Ascending aorta (tissue), 2 donors: Measurements from ENCODE around the gene IMMP2L. TPM values are rescaled to one million over a fixed set of nuclear protein-coding genes. Genes with fewer than 3 reads are reported as not detected.
A peak's percentile ranks its signal among the peaks of the same experiment; 100 is the strongest.

Experiments
- DNase-seq, 2 donors: peaks; one replicate each; pipeline ENCODE4 v3.0.0-alpha.2; 2019; ENCODE audit warnings: low spot score in 2 of 2
- H3K27ac ChIP-seq, 2 donors: fragments of 200-600 bp; sonication (generic); one replicate each; pipeline ENCODE4 v1.5.1; 2016 to 2017; ENCODE audit warnings: mild to moderate bottlenecking in 1 of 2
- H3K27me3 ChIP-seq: fragments of 200-600 bp; sonication (generic); one replicate; pipeline ENCODE4 v1.5.1; 2017
- H3K36me3 ChIP-seq, 2 donors: fragments of 200-600 bp; sonication (generic); one replicate each; pipeline ENCODE4 v1.5.1; 2016
- H3K4me1 ChIP-seq, 2 donors: fragments of 200-600 bp; sonication (generic); one replicate each; pipeline ENCODE4 v1.5.1; 2016 to 2017; ENCODE audit warnings: mild to moderate bottlenecking in 1 of 2
- H3K4me3 ChIP-seq, 2 donors: fragments of 200-600 bp; sonication (generic); one replicate each; pipeline ENCODE4 v1.5.1; 2016 to 2017; ENCODE audit warnings: mild to moderate bottlenecking in 1 of 2
- H3K9me3 ChIP-seq, 2 donors: fragments of 200-600 bp; sonication (generic); one replicate each; pipeline ENCODE4 v1.5.1; 2016
- intact Hi-C: fragments of 100-400 bp; cut with DNase I; formaldehyde crosslinking; loops from one replicate; pipeline ENCODE4 v1.15.1; 2023
- total RNA-seq: library from RNA; depleted of rRNA; stranded (reverse); fragments of >200 nt; gene quantifications from one replicate; pipeline ENCODE4 v1.1.0, GENCODE V29; 2016
- TF ChIP-seq, protein P1 (sequence below), 3 experiments: fragments of 200-600 bp in 2 of 3; fragments of 450-650 bp in 1 of 3; sonication (generic) in 2 of 3; IDR thresholded peaks; one replicate each; pipeline ENCODE4 v1.5.1; 2016 to 2019; ENCODE audit warnings: antibody characterized with exemption in 3 of 3, mild to moderate bottlenecking in 1 of 3, moderate library complexity in 1 of 3

Gene IMMP2L
- total RNA-seq, 1 donor from 2014 or later: 143 TPM

DNA sequence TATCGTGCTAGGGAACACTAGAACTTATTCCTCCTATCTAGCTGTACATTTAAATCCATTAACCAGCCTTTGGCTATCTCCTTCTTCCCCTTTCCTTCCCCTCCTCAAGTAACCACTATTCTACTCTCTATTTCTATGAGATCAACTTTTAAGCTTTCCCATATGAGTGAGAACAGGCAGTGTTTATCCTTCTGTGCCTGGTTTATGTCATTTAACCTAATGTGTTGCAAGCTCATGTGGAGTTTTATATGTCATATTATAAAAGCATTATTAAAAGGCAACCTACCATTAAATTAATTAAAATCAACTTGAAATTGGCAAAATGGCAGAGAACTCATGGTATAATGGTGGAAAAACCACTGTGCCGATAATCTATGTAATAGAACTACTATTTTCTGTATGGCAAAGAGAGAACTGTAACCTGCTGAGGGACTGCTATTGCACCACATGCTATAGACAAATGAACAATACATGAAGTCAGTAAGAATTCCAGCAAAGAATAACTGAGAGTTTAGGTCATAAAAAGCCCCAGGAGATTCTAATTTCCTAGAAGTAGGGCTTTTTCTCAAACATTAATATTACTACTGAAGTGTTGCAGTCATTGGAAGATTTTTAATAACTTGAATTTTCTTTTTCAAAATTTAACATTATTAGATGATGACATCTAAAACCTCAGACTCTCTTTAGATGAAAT lies 389.6 kb downstream of the IMMP2L start:
- H3K4me1 ChIP-seq: no peaks in the 10 kb centered on the region
- H3K9me3 ChIP-seq: no peaks in the 10 kb centered on the region
- H3K27ac ChIP-seq: no peak overlapping the region
- DNase-seq: no peak
- TF ChIP-seq, protein P1, sequence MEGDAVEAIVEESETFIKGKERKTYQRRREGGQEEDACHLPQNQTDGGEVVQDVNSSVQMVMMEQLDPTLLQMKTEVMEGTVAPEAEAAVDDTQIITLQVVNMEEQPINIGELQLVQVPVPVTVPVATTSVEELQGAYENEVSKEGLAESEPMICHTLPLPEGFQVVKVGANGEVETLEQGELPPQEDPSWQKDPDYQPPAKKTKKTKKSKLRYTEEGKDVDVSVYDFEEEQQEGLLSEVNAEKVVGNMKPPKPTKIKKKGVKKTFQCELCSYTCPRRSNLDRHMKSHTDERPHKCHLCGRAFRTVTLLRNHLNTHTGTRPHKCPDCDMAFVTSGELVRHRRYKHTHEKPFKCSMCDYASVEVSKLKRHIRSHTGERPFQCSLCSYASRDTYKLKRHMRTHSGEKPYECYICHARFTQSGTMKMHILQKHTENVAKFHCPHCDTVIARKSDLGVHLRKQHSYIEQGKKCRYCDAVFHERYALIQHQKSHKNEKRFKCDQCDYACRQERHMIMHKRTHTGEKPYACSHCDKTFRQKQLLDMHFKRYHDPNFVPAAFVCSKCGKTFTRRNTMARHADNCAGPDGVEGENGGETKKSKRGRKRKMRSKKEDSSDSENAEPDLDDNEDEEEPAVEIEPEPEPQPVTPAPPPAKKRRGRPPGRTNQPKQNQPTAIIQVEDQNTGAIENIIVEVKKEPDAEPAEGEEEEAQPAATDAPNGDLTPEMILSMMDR (IDR thresholded peaks at IDR 0.05): no peak
- H3K27me3 ChIP-seq: no peaks in the 10 kb centered on the region
- H3K36me3 ChIP-seq: no peaks in the 10 kb centered on the region
- H3K4me3 ChIP-seq: no peak overlapping the region
- intact Hi-C loops: no loop called here

DNA sequence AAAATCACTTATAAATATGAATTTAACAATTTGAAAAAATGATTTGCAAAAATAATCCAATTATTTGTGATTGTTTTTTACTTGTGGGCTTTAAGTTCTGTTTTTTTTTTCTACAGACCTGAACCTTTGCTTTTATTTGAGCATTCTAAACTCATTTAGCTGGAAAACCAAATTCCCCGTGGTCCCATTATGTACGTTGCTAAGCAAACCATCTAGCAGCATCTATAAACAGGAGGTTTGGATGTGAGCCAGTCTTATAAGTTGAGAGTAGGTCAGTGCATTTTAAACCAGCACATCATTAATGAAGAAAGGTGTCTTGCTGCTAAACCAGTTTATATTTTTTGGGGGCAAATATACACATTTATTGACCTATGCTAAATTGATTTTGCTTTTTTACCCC lies 394.1 kb downstream of the IMMP2L start:
- intact Hi-C loops: no loop called here
- Histone ChIP-seq H3K27me3 (no peaks in the 10 kb centered on the region), H3K4me1 (no peaks in the 10 kb centered on the region), H3K9me3 (no peaks in the 10 kb centered on the region), H3K36me3 (no peaks in the 10 kb centered on the region), H3K4me3 (no peak overlapping the region), H3K27ac (no peak overlapping the region)
- TF ChIP-seq, protein P1 (IDR thresholded peaks at IDR 0.05): no peak
- no peak for DNase-seq

DNA sequence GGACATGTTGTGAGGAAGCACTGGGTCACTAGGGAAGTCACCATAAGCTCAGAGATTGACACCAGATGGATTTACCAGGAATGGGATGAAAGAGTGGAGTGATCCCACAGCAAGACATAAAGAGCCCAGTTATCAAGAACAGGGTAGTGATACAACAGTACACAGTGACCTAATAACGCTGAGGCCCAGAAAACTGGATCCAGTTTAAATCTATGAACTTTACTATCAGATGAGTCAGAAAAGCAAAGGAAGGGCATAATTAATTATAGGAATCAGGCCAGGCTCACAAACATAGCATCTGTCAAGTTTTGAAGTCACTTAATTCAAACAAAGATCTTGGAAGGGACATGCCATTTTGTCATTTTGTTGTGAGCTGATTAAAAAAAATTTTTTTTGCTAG lies 397.9 kb downstream of the IMMP2L start:
- DNase-seq: no peak
- H3K27ac ChIP-seq: no peak overlapping the region
- no peaks in the 10 kb centered on the region for H3K4me1 ChIP-seq
- no peak overlapping the region for H3K4me3 ChIP-seq
- no peaks in the 10 kb centered on the region for H3K27me3 ChIP-seq
- no peaks in the 10 kb centered on the region for H3K36me3 ChIP-seq
- TF ChIP-seq, protein P1 (IDR thresholded peaks at IDR 0.05): no peak
- no peaks in the 10 kb centered on the region for H3K9me3 ChIP-seq
- intact Hi-C loops: no loop called here

DNA sequence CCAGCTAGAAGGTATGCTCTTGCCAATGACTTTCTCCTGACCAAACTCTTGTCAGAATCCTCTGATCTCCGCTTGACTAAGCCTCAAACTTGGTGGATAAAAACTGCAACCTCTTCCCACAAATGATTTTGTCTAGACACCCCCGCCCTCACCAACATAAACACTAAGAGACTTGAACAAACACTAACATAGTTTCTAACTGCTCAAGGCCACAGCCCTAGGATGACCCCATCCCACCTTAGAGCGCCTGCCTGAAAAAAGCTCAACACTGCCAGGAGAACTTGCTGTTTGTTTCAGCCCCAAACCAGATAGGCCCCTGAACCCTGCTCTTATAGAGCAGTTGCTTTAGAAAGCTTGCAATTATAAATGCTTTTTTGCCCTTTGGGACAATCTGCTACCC lies 399.6 kb downstream of the IMMP2L start:
- H3K36me3 ChIP-seq: no peaks in the 10 kb centered on the region
- peaks cover 0 to 3% of the 10 kb centered on the region in 2 donors for H3K4me1 ChIP-seq
- TF ChIP-seq, protein P1 (IDR thresholded peaks at IDR 0.05): no peak
- no peak overlapping the region for H3K27ac ChIP-seq
- intact Hi-C loops: no loop called here
- no peak for DNase-seq
- H3K27me3 ChIP-seq: no peaks in the 10 kb centered on the region
- no peaks in the 10 kb centered on the region for H3K9me3 ChIP-seq
- no peak overlapping the region for H3K4me3 ChIP-seq

DNA sequence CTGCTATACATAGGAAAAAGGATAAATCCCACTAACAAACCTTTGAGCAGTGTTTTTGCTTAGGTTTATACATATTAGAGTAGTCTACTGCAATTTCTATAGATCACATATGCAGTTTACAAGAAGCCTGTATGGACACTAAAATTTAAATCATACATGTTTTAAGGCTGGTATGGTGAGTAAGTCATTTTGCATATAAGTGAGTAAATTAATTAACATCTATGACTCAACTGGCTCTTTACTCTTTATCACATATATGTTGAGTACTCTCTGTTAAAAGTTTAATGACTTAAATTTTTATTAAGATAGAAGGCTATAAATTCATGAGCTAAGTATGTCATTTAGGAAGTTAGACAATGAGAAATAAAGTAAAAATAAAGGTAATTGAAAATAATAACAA lies 402.0 kb downstream of the IMMP2L start:
- no peak overlapping the region for H3K4me3 ChIP-seq
- H3K9me3 ChIP-seq: no peaks in the 10 kb centered on the region
- H3K27me3 ChIP-seq: no peaks in the 10 kb centered on the region
- DNase-seq: no peak
- H3K36me3 ChIP-seq: no peaks in the 10 kb centered on the region
- intact Hi-C loops: no loop called here
- H3K27ac ChIP-seq: no peak overlapping the region
- TF ChIP-seq, protein P1 (IDR thresholded peaks at IDR 0.05): no peak
- peaks cover 0 to 3% of the 10 kb centered on the region in 2 donors for H3K4me1 ChIP-seq

DNA sequence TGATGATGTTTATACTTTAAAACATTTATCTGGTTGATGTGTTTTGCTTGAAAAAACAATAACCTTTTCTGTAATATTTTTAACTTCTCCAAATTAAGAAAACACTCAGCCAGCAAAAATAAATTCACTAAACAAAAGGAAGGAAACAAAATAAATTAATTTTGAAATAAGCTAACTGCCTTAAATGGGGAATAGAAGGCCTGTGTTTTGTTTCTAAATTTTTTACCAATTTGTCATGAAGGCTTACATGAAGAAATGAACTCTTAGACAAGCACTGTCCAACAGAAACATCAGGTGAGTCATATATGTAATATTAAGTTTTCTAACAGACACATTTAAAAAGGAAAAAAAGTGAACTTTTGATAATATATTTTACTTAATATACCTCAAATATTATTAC lies 402.9 kb downstream of the IMMP2L start:
- Histone ChIP-seq H3K27ac (peak overlapping the region; percentile 57 to 61), H3K27me3 (no peaks in the 10 kb centered on the region), H3K9me3 (no peaks in the 10 kb centered on the region), H3K4me3 (no peak overlapping the region), H3K36me3 (no peaks in the 10 kb centered on the region), H3K4me1 (peaks cover 0 to 3% of the 10 kb centered on the region in 2 donors)
- DNase-seq: no peak
- TF ChIP-seq, protein P1 (IDR thresholded peaks at IDR 0.05): no peak
- intact Hi-C loops: no loop called here
